ENCODE data around the gene SCFD2.
A peak's percentile ranks its signal among the peaks of the same experiment; 100 is the strongest.
"Not testable (repeated sequence)": the region's sequence is repeated elsewhere in the genome, so short reads cannot be mapped to it uniquely, and the experiment has no call there.

Gene SCFD2

GRCh38 chr4:53340145-53340544, 25.7 kb downstream of the SCFD2 start:
- DNase-seq = not testable (repeated sequence)

GRCh38 chr4:53334916-53335315, 30.9 kb downstream of the SCFD2 start:
- DNase-seq = not testable (repeated sequence)

- DNase-seq = no peak
Observed at GRCh38 chr4:53326535-53326934, 39.3 kb downstream of the SCFD2 start.

GRCh38 chr4:53322696-53323095, 43.2 kb downstream of the SCFD2 start:
- DNase-seq = no peak

- no peak for DNase-seq
Observed at GRCh38 chr4:53321984-53322289, 43.9 kb downstream of the SCFD2 start.

- peak; percentile 18 for DNase-seq
Observed at GRCh38 chr4:53321151-53321983, 44.5 kb downstream of the SCFD2 start.

GRCh38 chr4:53315300-53315699, 50.6 kb downstream of the SCFD2 start:
- DNase-seq = no peak

GRCh38 chr4:53314252-53314651, 51.6 kb downstream of the SCFD2 start:
- no peak for DNase-seq

- peak; percentile 19 for DNase-seq
Observed at GRCh38 chr4:53313510-53313909, 52.4 kb downstream of the SCFD2 start.

GRCh38 chr4:53309321-53310040, 56.4 kb downstream of the SCFD2 start:
- no peak for DNase-seq

- DNase-seq = peak; percentile 33
Observed at GRCh38 chr4:53307819-53308780, 57.8 kb downstream of the SCFD2 start.

- DNase-seq = no peak
Observed at GRCh38 chr4:53307210-53307609, 58.7 kb downstream of the SCFD2 start.

GRCh38 chr4:53306729-53307128, 59.1 kb downstream of the SCFD2 start:
- DNase-seq = no peak

- not testable (repeated sequence) for DNase-seq
Observed at GRCh38 chr4:53292209-53292608, 73.7 kb downstream of the SCFD2 start.

- DNase-seq = no peak
Observed at GRCh38 chr4:53281438-53281837, 84.4 kb downstream of the SCFD2 start.

GRCh38 chr4:53280846-53281245, 85.0 kb downstream of the SCFD2 start:
- DNase-seq = no peak

GRCh38 chr4:53274609-53275268, 91.1 kb downstream of the SCFD2 start:
- no peak for DNase-seq

- no peak for DNase-seq
Observed at GRCh38 chr4:53273726-53274125, 92.1 kb downstream of the SCFD2 start.

GRCh38 chr4:53267026-53267425, 98.8 kb downstream of the SCFD2 start:
- no peak for DNase-seq

GRCh38 chr4:53255986-53256385, 109.9 kb downstream of the SCFD2 start:
- not testable (repeated sequence) for DNase-seq

GRCh38 chr4:53240573-53240972, 125.3 kb downstream of the SCFD2 start:
- DNase-seq = no peak

GRCh38 chr4:53238352-53238751, 127.5 kb downstream of the SCFD2 start:
- DNase-seq = not testable (repeated sequence)

GRCh38 chr4:53237811-53238210, 128.1 kb downstream of the SCFD2 start:
- not testable (repeated sequence) for DNase-seq

Data from hematopoietic multipotent progenitor cell treated with erythropoietin and hydrocortisone succinate and interleukin-3 and kit ligand, for 6 days (in vitro differentiated cells).